PC-9 (cell line): Measurements from ENCODE around the gene MTUS2. TPM values are rescaled to one million over a fixed set of nuclear protein-coding genes. Genes with fewer than 3 reads are reported as not detected.

Experiments used
- BruUV-seq: library from RNA; stranded (reverse); fragments of 400-500 nt; replicated peaks from 2 replicates; lab custom pipeline; 2021; lab: Mats Ljungman, UMichigan
- CTCF ChIA-PET: fragments of 300-600 bp; sonication (Branson Sonifier 250); formaldehyde crosslinking; loops from one replicate; lab custom pipeline; 2022; ENCODE audit warnings: antibody characterized with exemption; lab: Charles Lee
- POLR2A ChIA-PET: fragments of 300-600 bp; sonication (Branson Sonifier 250); formaldehyde crosslinking; loops from one replicate; lab custom pipeline; 2022; ENCODE audit warnings: antibody characterized with exemption; ENCODE audit not compliant: unreplicated experiment; lab: Charles Lee
- DNase-seq, 2 experiments: peaks; one replicate each; pipeline versions ENCODE4 v3.0.0 to v3.0.0-alpha.2; 2015 to 2022; ENCODE audit warnings: mixed read lengths in 1 of 2
- H2AFZ ChIP-seq: fragments of 200-600 bp; sonication (generic); 2 replicates; pipeline ENCODE4 v1.8.1; 2017; ENCODE audit warnings: antibody characterized with exemption
- H3F3A ChIP-seq: fragments of 200-600 bp; sonication (generic); 2 replicates; pipeline ENCODE4 v1.8.1; 2017; ENCODE audit warnings: antibody characterized with exemption, mild to moderate bottlenecking, low read depth; ENCODE audit not compliant: insufficient read depth
- H3K27ac ChIP-seq: fragments of 200-600 bp; sonication (generic); 2 replicates; pipeline ENCODE4 v1.6.1; 2016; ENCODE audit warnings: mixed run types
- H3K27me3 ChIP-seq: fragments of 200-600 bp; sonication (generic); 2 replicates; pipeline ENCODE4 v1.6.1; 2016; ENCODE audit warnings: low read depth, mixed run types; ENCODE audit not compliant: insufficient read depth
- H3K36me3 ChIP-seq: fragments of 200-600 bp; sonication (generic); 2 replicates; pipeline ENCODE4 v1.6.1; 2016; ENCODE audit warnings: low read depth, mixed run types
- H3K4me1 ChIP-seq: fragments of 200-600 bp; sonication (generic); replicated peaks from 2 replicates; pipeline ENCODE4 v1.6.1; 2016; ENCODE audit warnings: mixed run types; ENCODE audit not compliant: insufficient read depth
- H3K4me2 ChIP-seq: fragments of 200-600 bp; sonication (generic); 2 replicates; pipeline ENCODE4 v1.6.1; 2017; ENCODE audit warnings: mixed run types
- H3K4me3 ChIP-seq: fragments of 200-600 bp; sonication (generic); 2 replicates; pipeline ENCODE4 v1.6.1; 2016; ENCODE audit warnings: mixed run types
- H3K79me2 ChIP-seq: fragments of 200-600 bp; sonication (generic); 2 replicates; pipeline ENCODE4 v1.6.1; 2017; ENCODE audit warnings: low read depth, mixed run types
- H3K9me2 ChIP-seq: fragments of 200-600 bp; sonication (generic); 2 replicates; pipeline ENCODE4 v1.8.1; 2017; ENCODE audit warnings: mild to moderate bottlenecking; ENCODE audit not compliant: insufficient read depth
- H3K9me3 ChIP-seq: fragments of 200-600 bp; sonication (generic); 2 replicates; pipeline ENCODE4 v1.8.1; 2016; ENCODE audit warnings: low read depth; ENCODE audit not compliant: insufficient read depth
- H4K20me1 ChIP-seq: fragments of 200-600 bp; sonication (generic); 2 replicates; pipeline ENCODE4 v1.8.1; 2017; ENCODE audit not compliant: insufficient read depth
- CTCF ChIP-seq: fragments of 200-600 bp; sonication (generic); conservative IDR thresholded peaks from 2 replicates; pipeline ENCODE4 v1.6.1; 2017; ENCODE audit warnings: mixed run types, antibody characterized with exemption, mild to moderate bottlenecking, moderate library complexity
- EZH2 ChIP-seq: fragments of 200-600 bp; sonication (generic); IDR thresholded peaks from 2 replicates; pipeline ENCODE4 v1.8.0; 2017; ENCODE audit warnings: antibody characterized with exemption, low read depth
- intact Hi-C: fragments of 100-400 bp; cut with micrococcal nuclease; formaldehyde crosslinking; loops from one replicate; pipeline ENCODE4 v1.10.0; 2022; ENCODE audit not compliant: unreplicated experiment
- total RNA-seq: library from RNA; stranded (reverse); gene quantifications from 2 replicates; pipeline ENCODE4 v1.2.3, GENCODE V29; 2021

Gene MTUS2
- total RNA-seq, 1 experiment from 2014 or later, result not detected

- Histone ChIP-seq H3F3A (no peaks in the 10 kb centered on the region), H3K9me2 (no peaks in the 10 kb centered on the region), H4K20me1 (no peaks in the 10 kb centered on the region; the same call in 1 of the 2 replicates), H3K9me3 (no peaks in the 10 kb centered on the region), H3K4me3 (no peak overlapping the region), H2AFZ (no peak overlapping the region), H3K4me2 (no peak overlapping the region), H3K79me2 (no peaks in the 10 kb centered on the region), H3K27ac (no peak overlapping the region), H3K36me3 (no peaks in the 10 kb centered on the region), H3K4me1 (no peaks in the 10 kb centered on the region), H3K27me3 (peaks cover 37% of the 10 kb centered on the region)
- TF ChIP-seq CTCF (no peak), EZH2 (no peak)
- CTCF ChIA-PET, result no interaction called here
- intact Hi-C loops, result no loop called here
- POLR2A ChIA-PET, result no interaction called here
- DNase-seq, result no peak
- BruUV-seq, result no TSS peak
Measured at GRCh38 chr13:28922341-28922740, 102.2 kb downstream of the MTUS2 start.

- Histone ChIP-seq H3K4me3 (no peak overlapping the region), H3K4me1 (no peaks in the 10 kb centered on the region), H4K20me1 (no peaks in the 10 kb centered on the region), H2AFZ (no peak overlapping the region), H3K79me2 (no peaks in the 10 kb centered on the region), H3K4me2 (no peak overlapping the region), H3K36me3 (no peaks in the 10 kb centered on the region), H3F3A (no peaks in the 10 kb centered on the region), H3K27ac (no peak overlapping the region), H3K9me2 (no peaks in the 10 kb centered on the region), H3K9me3 (no peaks in the 10 kb centered on the region), H3K27me3 (peaks cover 29% of the 10 kb centered on the region; the same call in 1 of the 2 replicates)
- no peak for DNase-seq
- ChIA-PET POLR2A (no interaction called here), CTCF (no interaction called here)
- no TSS peak for BruUV-seq
- TF ChIP-seq CTCF (no peak), EZH2 (no peak)
- intact Hi-C loops, result no loop called here
Measured at GRCh38 chr13:28935104-28935503, 115.0 kb downstream of the MTUS2 start.

- POLR2A ChIA-PET, result no interaction called here
- Histone ChIP-seq H3K4me3 (no peak overlapping the region), H4K20me1 (no peaks in the 10 kb centered on the region), H3K27me3 (peaks cover 20% of the 10 kb centered on the region; the same call in 1 of the 2 replicates), H3K9me3 (no peaks in the 10 kb centered on the region), H3K27ac (no peak overlapping the region), H3K4me1 (no peaks in the 10 kb centered on the region), H2AFZ (no peak overlapping the region), H3K79me2 (no peaks in the 10 kb centered on the region), H3F3A (no peaks in the 10 kb centered on the region), H3K9me2 (no peaks in the 10 kb centered on the region), H3K36me3 (no peaks in the 10 kb centered on the region), H3K4me2 (no peak overlapping the region)
- intact Hi-C loops, result no loop called here
- CTCF ChIA-PET, result no interaction called here
- TF ChIP-seq EZH2 (no peak), CTCF (no peak)
- no peak for DNase-seq
- no TSS peak for BruUV-seq
Measured at GRCh38 chr13:28942906-28943305, 122.8 kb downstream of the MTUS2 start.
